HK-2 (cell line): Measurements from ENCODE around the gene CIITA.
A peak's percentile ranks its signal among the peaks of the same experiment; 100 is the strongest.

ENCODE experiments used
- DNase-seq: peaks from one replicate; pipeline ENCODE4 v3.0.0-alpha.2; 2018; ENCODE audit not compliant: unreplicated experiment

Gene CIITA

GRCh38 chr16:10880594-10881452 lies 3.8 kb downstream of the CIITA start:
- DNase-seq, result no peak

GRCh38 chr16:10881479-10882030 lies 4.6 kb downstream of the CIITA start:
- DNase-seq, result no peak

GRCh38 chr16:10883004-10883403 lies 6.0 kb downstream of the CIITA start:
- no peak for DNase-seq

GRCh38 chr16:10885246-10885645 lies 8.2 kb downstream of the CIITA start:
- DNase-seq, result no peak

- no peak for DNase-seq
These were observed 11.4 kb downstream of the CIITA start for GRCh38 chr16:10888320-10888937.

GRCh38 chr16:10889855-10890254 lies 12.9 kb downstream of the CIITA start:
- no peak for DNase-seq

- no peak for DNase-seq
These were observed 15.8 kb downstream of the CIITA start for GRCh38 chr16:10892782-10893318.

GRCh38 chr16:10895053-10895946 lies 18.3 kb downstream of the CIITA start:
- DNase-seq, result peak; percentile 21

- DNase-seq, result no peak
These were observed 19.2 kb downstream of the CIITA start for GRCh38 chr16:10896165-10896564.

- DNase-seq, result no peak
These were observed 19.7 kb downstream of the CIITA start for GRCh38 chr16:10896723-10897122.

- DNase-seq, result no peak
These were observed 20.1 kb downstream of the CIITA start for GRCh38 chr16:10897134-10897533.

- no peak for DNase-seq
These were observed 26.0 kb downstream of the CIITA start for GRCh38 chr16:10902999-10903398.

GRCh38 chr16:10906482-10906881 lies 29.5 kb downstream of the CIITA start:
- no peak for DNase-seq

- no peak for DNase-seq
These were observed 30.1 kb downstream of the CIITA start for GRCh38 chr16:10906914-10907756.

- DNase-seq, result no peak
These were observed 30.7 kb downstream of the CIITA start for GRCh38 chr16:10907757-10908045.

- no peak for DNase-seq
These were observed 34.3 kb downstream of the CIITA start for GRCh38 chr16:10911267-10911666.

- no peak for DNase-seq
These were observed 39.5 kb downstream of the CIITA start for GRCh38 chr16:10916534-10916933.

GRCh38 chr16:10918294-10919002 lies 41.4 kb downstream of the CIITA start:
- peak; percentile 79 for DNase-seq

- no peak for DNase-seq
These were observed 42.0 kb downstream of the CIITA start for GRCh38 chr16:10919003-10919351.

- DNase-seq, result no peak
These were observed 43.9 kb downstream of the CIITA start for GRCh38 chr16:10920726-10921427.
